H1 (cell line): ENCODE measurements around the gene TLR1. TPM values are rescaled to one million over a fixed set of nuclear protein-coding genes. Genes with fewer than 3 reads are reported as not detected.

ENCODE experiments used
- ASH2L ChIP-seq: fragments of 200-600, 300-600 bp; sonication (generic); IDR thresholded peaks from one replicate; pipeline ENCODE4 v1.7.1; 2017; ENCODE audit warnings: low read length
- polyA plus RNA-seq, 7 experiments: library from polyadenylated mRNA; depleted of rRNA in 3 of 7; stranded (reverse) in 5 of 7; unstranded in 2 of 7; fragments of >200 nt in 5 of 7; fragments of 200-250 nt in 2 of 7; gene quantifications; 1 replicate in 5 of 7; 2 replicates in 1 of 7; 4 replicates in 1 of 7; pipeline versions ENCODE4 v1.2.1 to v1.2.3, GENCODE V29; 2011 to 2013; ENCODE audit warnings: missing spikeins in 2 of 7, mixed read lengths in 2 of 7
- total RNA-seq: library from RNA; stranded (reverse); fragmentation: NEBNext Ultra II Directional; extraction: Animal tissue kit (Norgen Biotek cat#: 25700); gene quantifications from 2 replicates; pipeline ENCODE4 v1.2.1, GENCODE V29; 2021

TLR1 gene
- total and polyA plus RNA-seq, 2 of the 8 experiments (the other 6 are each of a cell fraction or from before 2014, with no cell fraction given): not detected

- no peak for TF ChIP-seq ASH2L
- TF ChIP-seq, all 59 proteins: peak for 0
These were observed 16.9 kb downstream of the TLR1 start (continued) for GRCh38 chr4:38787693-38788092.
